ENCODE results near the gene TSPAN33. TPM values are rescaled to one million over a fixed set of nuclear protein-coding genes. Genes with fewer than 3 reads are reported as not detected.

The TSPAN33 gene
- total RNA-seq, 1 donor from 2014 or later: 6.6 TPM

GRCh38 chr7:129202058-129202777 lies 57.7 kb downstream of the TSPAN33 start:
- no peak for DNase-seq
- Mint-ChIP-seq H3K9me3 (ENCODE audit: unreplicated experiment) (no peaks in the 10 kb centered on the region), H3K36me3 (ENCODE audit: unreplicated experiment) (no peaks in the 10 kb centered on the region), H3K27me3 (ENCODE audit: unreplicated experiment) (peaks cover 3% of the 10 kb centered on the region), H3K4me1 (ENCODE audit: low read depth, unreplicated experiment) (no peaks in the 10 kb centered on the region), H3K4me3 (ENCODE audit: unreplicated experiment) (no peak overlapping the region), H3K27ac (ENCODE audit: unreplicated experiment) (no peak overlapping the region)
- TF ChIP-seq CTCF (IDR thresholded peaks at IDR 0.05; ENCODE audit: partially characterized antibody, unreplicated experiment): no peak

GRCh38 chr7:129203050-129203741 lies 58.7 kb downstream of the TSPAN33 start:
- H3K4me1 Mint-ChIP-seq (ENCODE audit: low read depth, unreplicated experiment): no peaks in the 10 kb centered on the region
- DNase-seq: no peak
- H3K27me3 Mint-ChIP-seq (ENCODE audit: unreplicated experiment): peaks cover 3% of the 10 kb centered on the region
- TF ChIP-seq CTCF (IDR thresholded peaks at IDR 0.05; ENCODE audit: partially characterized antibody, unreplicated experiment): no peak
- no peaks in the 10 kb centered on the region for H3K9me3 Mint-ChIP-seq (ENCODE audit: unreplicated experiment)
- no peaks in the 10 kb centered on the region for H3K36me3 Mint-ChIP-seq (ENCODE audit: unreplicated experiment)
- no peak overlapping the region for H3K4me3 Mint-ChIP-seq (ENCODE audit: unreplicated experiment)
- no peak overlapping the region for H3K27ac Mint-ChIP-seq (ENCODE audit: unreplicated experiment)

GRCh38 chr7:129205126-129205818 lies 60.8 kb downstream of the TSPAN33 start:
- no peak for TF ChIP-seq CTCF (IDR thresholded peaks at IDR 0.05; ENCODE audit: partially characterized antibody, unreplicated experiment)
- Mint-ChIP-seq H3K9me3 (ENCODE audit: unreplicated experiment) (peaks cover 2% of the 10 kb centered on the region), H3K27ac (ENCODE audit: unreplicated experiment) (no peak overlapping the region), H3K4me1 (ENCODE audit: low read depth, unreplicated experiment) (no peaks in the 10 kb centered on the region), H3K36me3 (ENCODE audit: unreplicated experiment) (no peaks in the 10 kb centered on the region), H3K4me3 (ENCODE audit: unreplicated experiment) (no peak overlapping the region), H3K27me3 (ENCODE audit: unreplicated experiment) (peaks cover 5% of the 10 kb centered on the region)
- no peak for DNase-seq

DNA sequence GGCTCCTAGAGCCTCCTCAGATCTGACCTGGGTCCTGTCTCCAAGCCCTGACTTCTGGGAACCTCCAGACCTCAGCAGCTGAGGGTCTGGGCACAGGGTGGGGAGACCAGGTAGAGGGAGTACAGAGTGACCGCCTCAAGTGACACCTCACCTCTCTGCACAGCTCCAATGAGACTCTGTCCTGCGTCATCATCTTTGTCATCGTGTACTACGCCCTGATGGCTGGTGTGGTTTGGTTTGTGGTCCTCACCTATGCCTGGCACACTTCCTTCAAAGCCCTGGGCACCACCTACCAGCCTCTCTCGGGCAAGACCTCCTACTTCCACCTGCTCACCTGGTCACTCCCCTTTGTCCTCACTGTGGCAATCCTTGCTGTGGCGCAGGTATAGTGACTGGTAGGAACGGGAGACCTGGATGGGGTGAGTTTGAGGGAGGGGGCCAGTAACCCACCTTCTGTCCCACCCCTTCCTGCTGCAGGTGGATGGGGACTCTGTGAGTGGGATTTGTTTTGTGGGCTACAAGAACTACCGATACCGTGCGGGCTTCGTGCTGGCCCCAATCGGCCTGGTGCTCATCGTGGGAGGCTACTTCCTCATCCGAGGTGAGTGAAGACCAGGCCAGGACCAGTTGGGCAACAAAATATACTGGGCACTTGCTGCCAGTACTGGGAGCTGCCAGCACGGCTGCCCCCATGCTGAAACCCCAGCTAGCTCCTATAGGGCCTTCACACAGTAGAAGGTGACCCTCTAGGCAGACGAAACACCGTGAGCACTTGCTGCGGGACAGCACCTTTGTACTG lies 61.7 kb downstream of the TSPAN33 start:
- DNase-seq: no peak
- Mint-ChIP-seq H3K9me3 (ENCODE audit: unreplicated experiment) (peaks cover 2% of the 10 kb centered on the region), H3K36me3 (ENCODE audit: unreplicated experiment) (no peaks in the 10 kb centered on the region), H3K27ac (ENCODE audit: unreplicated experiment) (no peak overlapping the region), H3K4me1 (ENCODE audit: low read depth, unreplicated experiment) (no peaks in the 10 kb centered on the region), H3K4me3 (ENCODE audit: unreplicated experiment) (no peak overlapping the region), H3K27me3 (ENCODE audit: unreplicated experiment) (peaks cover 5% of the 10 kb centered on the region)
- TF ChIP-seq CTCF (IDR thresholded peaks at IDR 0.05; ENCODE audit: partially characterized antibody, unreplicated experiment): no peak
